Endometrial microvascular endothelial cells (primary cell): ENCODE data around the gene NEU2. TPM values are rescaled to one million over a fixed set of nuclear protein-coding genes. Genes with fewer than 3 reads are reported as not detected.

Experiments used
- in situ Hi-C: cut with HindIII; loops from 2 replicates; pipeline ENCODE4 v1.10.0; 2017; ENCODE audit warnings: low sequenced_read_pairs, low pct_unique_long_range_greater_than_20kb; ENCODE audit errors: inconsistent ontology term
- total RNA-seq: library from RNA; depleted of rRNA; stranded (reverse); fragments of >200 nt; gene quantifications from one replicate; pipeline ENCODE4 v1.2.3, GENCODE V29; 2015; ENCODE audit errors: inconsistent ontology term

Gene NEU2
- total RNA-seq, 1 donor from 2014 or later: not detected

DNA sequence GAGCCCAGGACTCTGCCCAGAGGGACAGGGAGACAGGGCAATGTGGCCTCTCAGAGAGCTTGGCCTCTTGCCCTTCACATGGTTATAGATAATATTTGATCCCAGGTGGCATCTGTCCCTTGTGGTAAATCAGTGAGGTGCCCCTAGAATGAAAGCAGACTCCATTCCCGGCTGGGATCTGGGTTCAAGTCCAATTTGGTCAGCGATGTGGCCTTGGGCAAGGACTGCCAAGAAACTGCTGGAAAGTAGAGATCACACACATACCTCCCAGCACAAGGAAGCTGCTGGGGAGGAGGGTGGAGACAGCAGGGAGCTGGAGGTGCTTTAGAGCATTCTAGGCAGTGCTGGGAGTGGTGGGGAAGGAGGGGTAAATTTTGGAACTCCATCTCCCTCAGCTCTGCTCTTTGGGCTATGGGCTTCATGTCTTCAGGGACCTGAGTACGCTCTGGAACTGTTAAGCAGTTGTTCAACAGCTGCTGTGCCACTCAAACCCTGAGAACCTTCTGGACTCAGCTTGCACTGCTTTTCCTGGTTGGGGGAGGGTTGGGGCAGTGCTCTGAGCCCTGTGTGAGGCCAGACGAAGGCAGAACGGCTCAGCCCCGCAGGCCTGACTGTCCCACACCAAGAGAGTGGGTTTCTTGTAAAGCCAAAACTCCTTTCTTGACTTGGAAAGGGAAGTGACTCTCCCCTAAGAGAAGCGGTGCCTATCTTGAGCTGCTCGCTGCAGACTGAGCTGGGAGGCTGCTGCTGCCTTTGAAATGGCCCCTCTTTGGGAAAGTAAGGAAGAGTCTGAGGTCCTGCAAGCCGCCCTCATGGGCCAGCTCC, 50.7 kb downstream of the NEU2 start:
- in situ Hi-C loops: loop anchor here (25.0 kb wide), 1 partner anchor 154 kb away; no protein-coding TSS in a partner anchor

DNA sequence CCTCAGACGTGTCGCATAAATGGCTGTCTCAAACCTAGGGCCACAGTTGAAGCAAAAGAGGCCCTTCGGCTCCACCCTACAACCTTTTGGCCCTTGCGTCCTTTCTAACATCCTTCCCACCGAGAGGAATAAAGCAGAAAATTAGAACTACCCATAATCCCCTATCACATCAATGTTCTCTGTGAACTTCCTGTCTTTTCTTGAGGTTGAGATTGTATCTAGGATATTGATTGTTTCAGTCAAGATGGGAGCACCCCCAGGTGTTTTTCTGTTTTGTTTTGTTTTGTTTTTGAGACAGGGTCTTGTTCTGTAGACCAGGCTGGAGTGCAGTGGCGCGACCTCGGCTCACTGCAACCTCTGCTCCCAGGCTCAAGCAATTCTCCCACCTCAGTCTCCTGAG, 51.3 kb downstream of the NEU2 start:
- in situ Hi-C loops: loop anchor here (25.0 kb wide), 1 partner anchor 154 kb away; no protein-coding TSS in a partner anchor

GRCh38 chr2:233084488-233084887, 52.0 kb downstream of the NEU2 start:
- in situ Hi-C loops: loop anchor here (25.0 kb wide), 1 partner anchor 153 kb away; no protein-coding TSS in a partner anchor

Other genes with a start within 250 kb of the NEU2 start
- not detected for gene SNORC, start 162.4 kb upstream of the NEU2 start, total RNA-seq
- 0.09 TPM for gene NGEF, start 19.4 kb upstream of the NEU2 start, total RNA-seq
- 17.1 TPM for gene INPP5D, start 27.7 kb downstream of the NEU2 start, total RNA-seq
- gene ATG16L1, start 219.0 kb downstream of the NEU2 start, total RNA-seq: 25.6 TPM